NCI-H2029 treated with DMSO at 0.1 percent for 48 hours (cell line): ENCODE measurements around the gene BTG2.

Experiments
- DNase-seq: peaks from one replicate; lab custom pipeline; 2025; lab: John Stamatoyannopoulos, UW

Gene BTG2

GRCh38 chr1:203276916-203277545 lies 28.3 kb upstream of the BTG2 start:
- DNase-seq, result no peak

GRCh38 chr1:203278082-203278884 lies 27.0 kb upstream of the BTG2 start:
- DNase-seq, result no peak

- DNase-seq, result no peak
These were observed 26.4 kb upstream of the BTG2 start for GRCh38 chr1:203278885-203279406.

GRCh38 chr1:203280061-203280460 lies 25.3 kb upstream of the BTG2 start:
- DNase-seq, result no peak

- DNase-seq, result no peak
These were observed 24.3 kb upstream of the BTG2 start for GRCh38 chr1:203281033-203281432.

DNA sequence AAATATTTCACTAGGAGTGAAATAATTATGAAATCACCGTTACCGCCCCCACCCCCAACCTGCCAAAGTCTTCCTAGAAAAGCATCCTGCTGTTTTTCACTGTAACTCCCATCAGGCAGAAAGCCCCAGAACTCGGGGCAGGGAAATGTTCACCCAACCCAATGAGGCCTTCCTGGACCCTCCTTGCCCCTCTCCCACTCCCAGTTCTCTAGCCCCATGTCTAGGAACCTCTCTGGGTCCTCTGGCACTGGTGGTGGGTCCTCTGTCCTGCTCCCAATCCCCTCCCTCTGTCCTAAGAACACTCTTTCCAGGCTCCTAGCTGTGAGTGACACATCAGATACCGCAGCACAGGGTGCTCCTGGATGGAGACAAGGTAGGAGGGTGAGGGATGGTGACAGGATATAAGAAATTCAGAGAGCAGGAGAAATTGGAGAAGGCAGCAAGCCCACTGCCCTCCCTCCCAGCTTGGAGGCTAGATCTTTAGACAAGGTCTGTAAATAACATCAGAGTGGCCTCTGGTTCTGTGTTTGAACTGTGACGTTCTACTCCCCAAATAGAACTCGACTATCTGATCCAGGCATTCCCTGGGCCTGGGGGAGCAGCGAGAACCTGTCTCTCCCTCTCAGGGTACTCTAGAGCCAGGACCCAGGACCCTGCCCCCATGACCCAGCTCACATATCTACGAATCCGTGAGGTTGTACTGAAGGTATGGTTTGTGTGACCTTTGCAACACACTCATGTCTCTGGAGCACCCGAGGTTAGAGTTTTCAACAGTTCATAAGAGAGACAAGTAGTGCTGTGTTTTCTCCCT lies 23.3 kb upstream of the BTG2 start:
- DNase-seq, result no peak

DNA sequence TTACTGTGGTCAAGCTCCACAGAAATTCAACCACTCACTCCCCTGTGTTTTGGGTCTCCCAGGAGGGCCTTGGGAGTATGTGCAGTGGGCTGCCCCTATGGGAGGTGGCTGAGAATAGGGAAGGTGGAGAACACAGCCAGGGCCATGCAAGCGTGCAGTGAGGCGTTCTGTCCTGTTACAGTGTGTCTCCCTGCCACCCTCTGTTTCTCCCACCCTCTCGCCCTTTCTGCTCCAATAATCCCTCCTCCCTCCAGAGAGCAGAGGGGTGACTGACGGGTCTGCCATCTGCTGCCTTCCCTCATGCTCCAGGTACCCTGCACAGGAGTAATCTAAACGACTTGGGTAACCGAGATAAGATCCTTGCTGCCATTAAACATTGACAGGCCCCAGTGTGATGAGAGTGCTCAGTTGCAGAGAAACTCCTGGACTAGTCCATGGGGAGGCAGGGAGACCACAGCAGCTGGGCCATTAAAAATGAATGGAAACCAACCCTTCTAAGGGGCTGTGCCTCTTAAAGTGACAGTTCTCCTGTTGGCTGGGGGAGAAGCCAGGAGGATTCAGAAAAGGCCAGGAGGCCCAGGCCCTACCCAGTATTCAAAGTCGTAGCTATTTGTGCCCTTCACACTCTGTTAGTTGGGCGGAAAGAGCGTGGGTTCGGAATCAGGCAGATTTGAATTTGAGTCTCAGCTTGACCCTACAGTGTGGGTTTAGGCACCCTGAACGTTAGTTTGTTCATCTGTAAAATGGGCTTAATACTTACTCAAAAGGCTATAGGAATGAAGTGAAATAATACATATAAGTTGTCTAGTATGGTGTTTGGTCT lies 22.4 kb upstream of the BTG2 start:
- no peak for DNase-seq

DNA sequence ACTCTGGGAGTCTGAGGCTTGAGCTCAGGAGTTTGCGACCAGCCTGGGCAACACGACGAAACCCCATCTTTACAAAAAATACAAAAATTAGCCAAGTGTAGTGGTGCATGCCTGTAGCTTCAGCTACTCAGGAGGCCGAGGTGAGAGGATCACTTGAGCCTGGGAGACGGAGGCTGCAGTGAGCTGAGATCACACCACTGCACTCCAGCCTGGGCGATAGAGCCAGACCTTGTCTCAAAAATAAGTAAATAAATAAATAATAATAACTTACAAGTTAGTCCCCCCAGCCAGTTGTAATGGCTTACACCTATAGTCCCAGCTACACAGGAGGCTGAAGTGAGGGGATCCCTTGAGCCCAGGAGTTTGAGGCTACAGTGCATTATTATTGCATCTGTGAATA lies 21.7 kb upstream of the BTG2 start:
- DNase-seq, result no peak

DNA sequence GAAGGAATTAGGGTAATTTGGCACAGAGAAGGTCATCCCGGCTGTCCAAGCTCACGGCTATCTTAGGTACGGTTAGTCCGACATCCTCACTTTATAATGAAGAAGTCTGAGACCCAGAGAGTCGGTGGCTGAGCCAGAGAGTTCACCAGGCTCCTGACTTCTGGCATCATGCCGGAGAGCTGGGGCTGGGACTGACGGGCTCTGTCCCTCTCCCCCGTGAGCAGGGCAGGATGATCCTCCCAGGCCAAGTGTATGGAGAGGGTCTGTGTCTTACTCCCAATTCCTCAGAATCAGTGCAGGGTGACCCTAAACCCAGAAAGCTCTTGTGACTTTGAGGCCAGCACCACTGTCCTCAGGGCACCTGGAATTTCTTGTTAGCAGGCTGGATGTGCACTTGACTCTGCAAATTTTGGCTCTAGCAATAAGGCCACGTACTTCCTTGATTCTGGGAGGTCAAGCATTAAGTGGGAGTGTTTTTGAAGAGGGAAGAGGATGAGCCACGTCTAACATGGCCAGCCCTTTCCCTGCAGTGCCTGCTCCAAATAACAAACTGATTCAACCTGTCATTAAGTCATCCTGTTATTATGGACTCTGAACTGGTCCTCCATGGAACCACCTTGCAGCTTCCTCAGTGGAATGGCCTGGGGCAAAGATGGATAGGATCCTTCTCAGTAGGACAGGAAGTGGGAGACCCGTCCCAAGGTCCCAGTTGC lies 20.8 kb upstream of the BTG2 start:
- no peak for DNase-seq

DNA sequence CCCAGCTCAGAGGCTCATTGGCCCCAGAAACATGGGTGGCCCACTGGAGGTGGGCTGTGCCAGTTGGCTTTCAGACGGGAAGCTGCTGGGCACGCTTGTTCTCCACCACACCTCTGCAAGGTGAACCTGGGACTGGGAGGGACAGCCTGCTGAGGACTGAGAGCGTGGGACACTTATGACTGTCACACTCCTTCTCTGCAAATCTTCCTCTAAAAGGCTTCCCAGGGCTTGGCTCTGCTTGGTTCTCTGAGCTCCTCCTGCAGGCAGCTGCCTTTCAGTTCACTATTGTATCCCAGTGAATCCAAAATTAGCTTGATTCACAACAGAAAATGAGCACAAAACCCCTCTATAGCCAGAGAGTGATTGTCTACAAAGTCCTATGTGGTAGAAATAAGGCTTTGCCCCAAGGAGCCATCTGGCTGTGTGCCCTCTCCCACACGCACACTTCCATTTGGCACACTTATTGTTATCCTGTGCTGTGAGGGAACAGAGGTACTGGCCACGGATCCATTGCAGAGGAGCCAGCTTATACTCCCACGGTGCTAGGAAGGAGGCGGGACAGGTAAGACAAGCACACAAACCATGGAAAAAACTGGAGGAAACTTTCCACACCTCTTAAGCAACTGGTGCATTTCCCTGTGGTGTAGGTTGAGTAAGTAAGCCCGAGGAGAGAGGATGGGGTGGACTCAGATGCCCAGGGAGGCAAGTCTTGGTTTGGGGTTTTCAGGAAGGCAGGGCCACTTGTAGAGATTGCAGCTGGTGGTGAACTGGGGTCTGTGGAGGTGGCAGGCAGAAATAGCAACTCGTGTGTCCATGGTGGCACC lies 18.9 kb upstream of the BTG2 start:
- no peak for DNase-seq

DNA sequence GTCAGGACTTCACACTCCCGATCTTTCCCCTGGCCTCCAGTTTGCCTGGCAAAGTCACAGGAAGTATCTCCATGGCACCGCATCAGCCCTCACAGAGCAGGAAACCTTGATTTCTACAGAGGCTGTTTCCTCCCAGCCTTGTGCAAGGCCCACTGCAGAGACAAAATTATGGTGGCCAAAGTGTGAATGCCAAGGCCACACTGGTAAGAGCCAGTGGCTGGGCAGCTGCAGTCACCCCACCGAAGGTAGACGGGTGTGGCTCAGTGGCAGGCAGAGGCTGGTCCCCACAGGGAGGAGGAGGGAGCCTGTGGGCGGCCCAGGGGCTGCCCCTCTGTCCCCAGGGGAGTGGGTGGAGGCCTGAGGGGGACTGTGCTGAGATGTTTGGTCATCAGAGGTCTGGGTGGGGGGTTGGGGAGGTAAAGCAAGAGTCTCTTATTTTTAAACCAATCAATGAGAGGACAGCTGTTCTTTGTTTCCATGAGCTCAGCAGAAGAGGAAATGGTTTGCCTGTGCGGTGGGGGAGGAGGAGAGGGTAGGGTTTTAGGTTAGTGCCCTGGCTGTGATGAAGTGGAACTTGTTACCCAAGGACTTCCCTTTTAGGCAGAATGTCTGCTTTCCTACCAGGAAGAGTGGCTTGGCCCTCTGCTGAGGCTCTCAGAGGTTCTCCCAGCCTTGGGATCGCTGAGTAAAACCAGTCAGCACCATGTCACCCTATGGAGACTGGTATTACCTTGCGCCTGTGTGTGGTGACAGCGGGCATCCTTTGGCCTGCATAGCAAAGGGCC lies 18.0 kb upstream of the BTG2 start:
- no peak for DNase-seq

- no peak for DNase-seq
These were observed 17.4 kb upstream of the BTG2 start for GRCh38 chr1:203287898-203288297.

GRCh38 chr1:203288400-203288799 lies 16.9 kb upstream of the BTG2 start:
- DNase-seq, result no peak

- no peak for DNase-seq
These were observed 15.9 kb upstream of the BTG2 start for GRCh38 chr1:203289281-203289981.

DNA sequence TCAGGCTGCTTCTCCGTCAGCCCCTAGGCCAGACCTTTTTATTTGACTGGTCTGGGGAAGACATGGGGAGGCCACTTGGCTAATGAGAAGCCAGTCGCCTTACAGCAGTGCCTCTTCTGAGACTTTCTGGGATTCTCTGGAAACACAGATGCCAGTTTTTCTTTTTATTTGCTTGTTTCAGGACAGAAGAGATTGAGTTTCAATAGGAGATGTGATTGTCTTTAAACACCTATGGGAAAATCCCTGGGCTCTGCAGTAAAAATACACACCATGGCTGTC lies 15.4 kb upstream of the BTG2 start:
- no peak for DNase-seq

- DNase-seq, result peak; percentile 85
These were observed 14.8 kb upstream of the BTG2 start for GRCh38 chr1:203290261-203291089.

DNA sequence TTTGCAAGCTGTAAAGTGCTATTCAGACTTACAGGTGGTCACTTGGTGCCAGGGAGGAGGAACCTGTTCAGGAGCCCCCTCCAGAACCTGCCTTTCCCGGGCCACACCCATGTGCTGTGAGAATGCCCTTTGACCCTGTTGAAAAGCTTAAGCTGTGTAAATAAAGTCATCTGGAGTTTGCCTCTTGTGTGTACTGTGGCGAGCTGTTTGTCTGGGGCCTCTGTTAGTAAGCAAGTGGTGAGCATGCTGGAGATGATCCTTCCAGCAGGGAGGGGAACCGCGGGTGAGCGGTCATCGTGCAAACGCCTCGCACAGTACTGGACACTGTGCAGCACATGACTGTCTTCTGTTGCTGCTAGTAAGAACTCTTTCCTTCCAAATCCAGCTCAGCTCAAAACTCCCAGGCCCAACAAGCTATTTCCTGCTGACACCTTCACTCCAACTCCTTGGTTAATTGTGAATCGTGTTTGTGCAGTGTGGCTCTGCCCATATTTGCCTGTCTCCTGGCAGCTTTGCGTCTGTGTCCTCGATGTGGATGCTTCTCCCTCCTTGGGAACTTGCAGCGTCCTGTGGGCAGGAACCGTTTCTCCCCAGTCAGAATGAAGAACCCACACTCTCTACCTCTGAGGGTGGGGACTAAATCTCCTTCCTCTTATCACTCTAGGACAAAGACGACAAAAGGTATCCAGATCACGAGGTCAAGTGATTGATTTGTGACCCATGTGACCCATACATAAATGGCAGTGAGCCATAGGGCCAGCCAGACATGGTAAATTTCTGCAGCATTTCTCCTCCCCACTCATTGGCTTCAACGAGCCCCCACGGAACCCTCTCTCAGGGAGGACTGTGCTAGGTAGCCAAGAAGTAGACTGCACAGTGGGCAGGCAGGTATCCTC lies 13.9 kb upstream of the BTG2 start:
- no peak for DNase-seq
